COR-L47 (cell line): ENCODE data around the gene ELK4.

Experiments
- DNase-seq: peaks from one replicate; lab custom pipeline; 2025; lab: John Stamatoyannopoulos, UW

Gene ELK4

DNA sequence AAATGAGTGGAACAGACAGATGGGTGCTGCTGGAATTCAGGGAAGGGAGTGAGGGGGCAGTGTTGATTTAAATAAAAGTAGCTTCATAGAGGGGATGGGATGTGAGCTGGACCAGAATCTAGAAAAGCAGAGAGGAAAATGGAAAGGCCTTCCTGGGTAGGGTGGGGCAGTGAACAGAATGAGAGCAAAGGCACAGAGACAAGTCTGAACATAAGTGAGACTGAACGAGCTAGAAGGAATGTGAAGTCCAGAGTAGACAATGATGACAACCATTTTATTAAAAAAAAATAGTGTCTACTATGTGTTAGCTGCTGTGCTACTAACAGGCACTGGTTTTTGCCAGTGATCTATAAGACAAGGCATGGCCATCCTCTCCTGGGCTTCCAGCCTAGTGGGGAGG lies 36.0 kb downstream of the ELK4 start:
- no peak for DNase-seq

DNA sequence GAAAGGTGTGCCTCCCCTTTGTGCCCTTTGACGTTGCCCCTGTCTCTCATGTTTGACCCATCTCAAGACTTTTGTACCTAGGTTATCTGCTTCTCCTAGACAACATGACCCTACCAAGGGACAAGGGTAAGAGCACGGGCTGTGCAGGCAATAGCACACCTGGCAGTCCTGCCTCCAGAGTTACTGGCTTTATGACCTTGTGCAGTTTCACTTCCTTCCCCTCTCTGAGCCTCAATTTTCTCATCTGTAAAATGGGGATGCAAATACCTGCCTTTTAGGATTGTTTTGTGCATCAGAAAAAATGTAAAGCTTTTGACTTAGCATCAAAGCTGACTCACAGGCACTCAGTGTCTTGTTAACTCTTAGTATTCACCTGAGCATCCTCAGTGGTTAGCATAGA lies 36.4 kb downstream of the ELK4 start:
- DNase-seq, result no peak

DNA sequence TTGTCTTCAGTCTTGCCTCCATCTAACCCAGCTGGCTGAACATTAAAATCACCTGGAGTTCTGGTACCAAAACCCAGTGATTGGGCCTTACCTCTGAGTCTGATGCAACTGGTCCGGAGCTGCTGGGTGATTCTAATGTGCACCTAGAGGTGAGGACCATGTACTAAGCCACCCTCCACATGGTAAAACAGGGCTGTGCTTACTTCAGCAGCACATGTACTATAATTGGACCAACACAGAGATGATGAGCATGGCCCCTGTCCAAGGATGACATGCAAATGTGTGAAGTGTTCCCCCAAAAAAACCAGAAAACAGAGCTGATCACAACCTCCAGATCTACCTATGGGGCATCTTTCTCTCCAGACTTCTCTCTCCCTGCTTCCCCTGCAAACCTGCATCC lies 37.0 kb downstream of the ELK4 start:
- no peak for DNase-seq

DNA sequence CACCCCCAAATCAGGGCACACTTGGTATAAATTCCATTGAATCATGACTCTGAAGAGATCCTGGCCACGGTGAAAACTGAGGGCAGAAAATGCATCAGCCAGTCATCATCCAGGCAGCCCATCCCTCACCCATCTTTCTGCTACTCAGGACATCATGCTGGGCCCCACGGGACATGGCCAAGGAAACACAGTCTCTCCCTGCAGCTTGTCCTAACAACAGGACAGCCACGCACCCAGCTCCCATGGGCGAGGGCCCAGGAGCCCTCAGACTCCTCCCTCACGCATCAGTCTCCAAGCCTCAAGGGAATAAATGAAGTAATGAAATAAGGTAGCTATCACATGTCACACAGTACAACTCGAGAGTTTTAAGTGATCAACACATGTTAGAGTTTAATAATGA lies 37.8 kb downstream of the ELK4 start:
- DNase-seq, result no peak

DNA sequence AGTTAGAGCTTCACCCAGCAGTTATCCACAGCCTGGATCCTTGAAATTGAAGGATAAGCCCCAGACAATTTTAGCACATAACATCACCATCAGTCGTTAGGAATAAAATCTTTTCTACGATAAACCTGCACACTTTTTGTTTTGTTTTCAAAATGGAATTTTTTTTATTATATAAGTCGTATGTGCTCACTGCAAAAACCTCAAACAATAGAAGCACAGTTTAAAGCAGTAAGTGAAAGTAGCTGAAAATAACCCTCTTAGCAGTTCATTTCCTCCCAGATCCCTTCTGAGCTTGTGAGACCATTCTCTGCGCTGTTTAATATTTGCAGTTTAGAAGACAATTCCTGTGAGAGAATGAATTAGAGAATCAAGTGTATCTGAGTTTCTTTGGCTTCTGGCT lies 38.3 kb downstream of the ELK4 start:
- no peak for DNase-seq

DNA sequence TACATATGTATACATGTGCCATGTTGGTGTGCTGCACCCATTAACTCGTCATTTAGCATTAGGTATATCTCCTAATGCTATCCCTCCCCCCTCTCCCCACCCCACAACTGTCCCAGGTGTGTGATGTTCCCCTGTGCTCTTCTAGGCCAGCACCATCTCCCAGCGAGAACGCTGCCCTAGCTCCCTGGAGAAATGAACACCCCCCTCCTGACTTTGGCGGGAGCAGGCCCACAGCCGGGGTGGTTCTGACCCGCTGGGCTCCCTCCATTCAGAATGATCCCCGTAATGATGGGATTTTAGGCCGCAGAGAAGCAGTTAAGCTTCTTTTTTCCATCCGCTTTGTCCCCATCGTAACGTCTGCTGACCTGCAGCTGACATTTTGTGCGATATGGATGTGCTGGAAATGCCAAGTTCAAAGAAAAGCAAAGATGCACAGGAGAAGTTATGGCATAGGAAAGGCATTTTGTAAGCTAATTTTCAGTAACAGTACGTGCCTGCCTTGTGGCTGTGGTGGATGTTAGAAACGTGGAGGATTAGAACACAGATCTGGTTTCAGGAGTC lies 39.3 kb downstream of the ELK4 start:
- no peak for DNase-seq

DNA sequence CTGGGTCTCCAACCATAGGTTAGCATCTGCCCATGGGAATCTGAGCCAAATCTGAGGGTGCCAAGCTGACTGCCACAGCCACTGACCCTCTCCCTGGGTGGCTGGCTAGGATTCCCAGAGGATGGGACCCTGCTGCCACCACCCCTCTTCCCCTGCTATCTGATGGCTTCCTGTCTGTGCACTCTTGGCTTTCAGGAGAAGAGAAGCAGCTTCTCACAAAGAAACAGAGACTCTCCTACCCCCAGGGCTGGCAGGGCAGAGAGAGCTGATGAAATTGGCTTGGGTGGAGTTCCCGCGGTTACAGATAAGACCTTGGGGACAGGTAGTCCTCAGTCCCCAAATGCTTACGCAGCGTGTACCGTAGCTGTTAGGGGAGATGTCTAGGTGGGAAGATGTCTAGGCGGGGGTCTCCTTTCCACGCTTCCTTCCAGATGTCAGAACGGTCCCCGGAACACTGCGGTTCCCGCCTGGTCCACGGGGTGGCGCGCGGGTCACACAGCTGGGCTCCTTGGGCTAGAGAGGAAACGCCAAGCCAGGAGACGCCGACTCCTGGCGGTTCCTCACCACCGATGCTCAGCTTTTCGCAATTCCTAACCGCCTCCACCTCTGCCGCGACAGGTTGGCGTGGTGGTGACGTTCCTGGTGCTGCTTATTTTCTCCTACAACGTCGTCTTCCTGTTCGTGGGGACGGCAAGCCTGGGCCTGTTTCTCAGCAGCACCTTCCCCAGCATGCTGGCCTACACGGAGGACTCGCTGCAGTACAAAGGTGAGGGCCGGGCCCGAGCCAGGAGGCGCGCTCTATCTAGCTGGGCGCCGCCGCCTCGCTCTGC lies 40.1 kb downstream of the ELK4 start:
- peak; percentile 85 for DNase-seq

DNA sequence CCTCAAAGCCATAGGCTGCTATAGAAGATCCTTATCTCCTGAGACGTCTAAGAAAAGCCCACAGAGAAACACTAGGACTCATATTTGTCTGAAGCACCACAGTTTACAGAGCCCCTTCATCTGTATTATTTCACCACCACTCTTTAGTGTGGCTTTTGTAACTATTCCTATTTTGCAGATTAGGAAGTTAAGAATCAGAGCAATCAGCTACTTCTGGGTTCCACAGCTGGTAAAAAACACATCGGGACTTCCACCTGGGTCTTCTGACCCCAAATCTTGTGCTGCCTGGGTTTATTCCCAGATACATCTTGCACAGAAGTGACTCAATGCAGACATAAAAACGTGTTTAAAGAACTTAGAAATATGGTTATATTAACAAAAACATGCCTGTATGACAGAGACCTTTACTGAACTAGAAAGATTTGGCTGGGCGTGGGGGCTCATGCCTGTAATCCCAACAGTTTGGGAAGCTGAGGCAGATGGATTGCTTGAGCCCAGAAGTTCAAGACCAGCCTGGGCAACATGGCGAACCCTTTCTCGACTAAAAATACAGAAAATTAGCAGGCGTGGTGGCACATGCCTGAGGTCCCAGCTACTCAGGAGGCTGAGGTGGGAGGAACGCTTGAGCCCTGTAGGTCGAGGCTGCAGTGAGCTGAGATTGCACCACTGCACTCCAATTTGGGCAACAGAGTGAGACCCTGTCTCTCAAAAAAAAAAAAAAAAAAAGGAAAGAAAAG lies 40.9 kb downstream of the ELK4 start:
- no peak for DNase-seq

DNA sequence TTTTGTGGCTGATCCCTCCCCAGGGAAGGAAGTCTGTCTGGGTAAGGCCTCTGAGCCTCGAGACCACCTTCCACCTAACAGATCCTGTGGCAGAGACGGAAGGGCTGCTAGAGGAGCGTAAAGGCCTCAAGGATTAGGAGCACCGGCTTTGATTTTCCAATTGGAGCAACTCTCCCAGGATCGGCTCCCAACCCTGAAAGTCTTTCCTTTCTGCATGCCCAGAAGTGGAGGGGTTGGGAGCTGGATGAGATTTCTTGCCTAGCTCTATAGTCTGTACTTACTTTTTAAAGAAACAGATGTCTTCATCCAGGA lies 41.4 kb downstream of the ELK4 start:
- no peak for DNase-seq

DNA sequence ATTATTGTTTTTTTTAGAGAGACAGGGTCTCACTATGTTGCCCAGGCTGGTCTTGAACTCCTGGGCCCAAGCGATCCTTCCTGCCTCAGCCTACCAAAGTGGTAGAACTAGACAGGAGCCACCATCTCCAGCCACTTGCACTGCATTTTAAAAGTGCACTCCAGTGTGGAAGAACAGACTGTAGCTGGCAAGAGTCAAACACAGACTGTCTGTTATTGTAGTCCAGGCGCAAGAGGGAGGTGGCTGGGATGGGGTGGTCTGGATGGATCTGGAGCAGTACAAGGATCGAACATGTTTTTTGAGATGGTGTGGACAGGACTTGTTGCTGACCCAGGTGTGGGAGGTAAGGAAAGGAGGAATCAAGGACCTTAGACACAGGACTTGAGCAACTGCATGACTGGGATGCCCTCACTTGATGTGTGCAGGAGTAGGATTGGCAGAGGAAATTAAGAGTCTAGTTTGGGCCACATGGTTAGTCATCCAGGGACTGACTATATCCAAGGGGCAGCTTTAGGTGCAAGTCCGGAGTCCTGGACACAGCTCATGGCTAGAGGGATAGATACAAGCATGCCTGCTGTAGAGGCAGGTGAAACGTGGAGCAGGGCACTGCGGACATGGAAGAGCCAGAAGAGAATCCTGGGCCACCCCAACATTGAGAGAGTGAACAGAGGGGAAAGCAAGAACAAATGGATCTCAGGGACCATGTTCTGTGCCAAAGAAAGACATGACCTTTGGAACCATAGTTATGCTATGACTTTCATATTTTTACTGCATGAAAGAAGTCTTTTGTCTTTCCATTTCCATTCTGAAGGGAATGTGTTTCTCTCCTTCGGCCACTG lies 42.0 kb downstream of the ELK4 start:
- DNase-seq, result no peak

DNA sequence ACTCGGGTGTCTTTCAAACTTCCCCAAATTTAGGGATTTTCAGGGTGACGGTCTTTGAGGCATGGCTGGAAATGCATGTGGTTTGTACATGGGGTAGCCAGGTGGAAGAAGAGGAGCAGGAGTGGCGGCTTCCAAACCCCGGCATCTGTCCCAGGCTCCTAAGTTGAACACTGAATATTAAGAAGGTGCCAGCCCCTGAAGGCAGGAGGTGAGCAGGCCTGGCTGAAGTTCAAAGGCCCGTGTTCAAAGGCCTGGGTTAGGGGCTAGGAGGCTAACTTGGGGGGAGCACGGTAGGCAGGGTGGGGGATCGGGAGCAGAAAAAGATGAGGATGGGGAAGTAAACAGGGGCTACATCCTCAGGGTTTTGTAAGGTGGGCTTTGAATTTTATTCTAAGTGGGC lies 42.8 kb downstream of the ELK4 start:
- no peak for DNase-seq

DNA sequence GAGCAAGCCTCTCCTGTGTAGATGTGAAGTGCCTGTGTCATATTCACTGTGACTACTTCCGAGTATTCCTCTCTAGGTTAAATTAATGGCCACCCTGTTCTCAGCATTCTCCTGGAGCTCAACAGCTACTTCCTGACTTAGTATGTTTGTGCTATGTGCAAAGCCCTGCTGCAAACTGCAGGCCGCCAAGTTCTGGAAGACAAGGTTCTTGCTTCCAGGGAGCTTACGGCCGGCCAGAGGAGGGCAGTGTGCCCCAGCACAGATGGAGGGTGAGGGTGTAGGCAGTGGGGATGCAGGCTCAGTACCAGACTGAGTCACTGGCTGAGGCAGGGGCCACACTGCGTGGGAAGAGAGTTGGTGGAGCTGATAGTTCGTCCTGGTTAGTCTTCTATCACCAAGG lies 43.2 kb downstream of the ELK4 start:
- DNase-seq, result no peak

DNA sequence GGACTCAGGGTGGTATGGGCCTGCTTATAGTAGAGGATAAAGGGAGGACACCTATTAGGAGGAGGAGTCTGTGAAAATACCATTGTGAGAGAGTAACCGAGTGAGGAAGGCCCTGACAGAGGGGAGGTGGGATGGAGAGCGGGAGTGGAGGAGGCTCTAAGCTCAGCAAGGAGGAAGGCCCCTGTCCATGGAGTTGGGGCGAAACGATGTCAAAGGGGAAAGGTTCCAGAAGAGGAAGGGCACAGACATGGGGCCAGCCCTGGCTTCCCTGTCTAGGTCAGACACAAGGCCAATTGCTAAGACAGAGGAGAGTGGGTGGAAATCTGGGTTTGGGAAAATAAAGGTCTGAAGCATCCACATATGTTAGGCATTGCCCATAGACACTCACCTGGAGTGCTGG lies 44.2 kb downstream of the ELK4 start:
- no peak for DNase-seq

DNA sequence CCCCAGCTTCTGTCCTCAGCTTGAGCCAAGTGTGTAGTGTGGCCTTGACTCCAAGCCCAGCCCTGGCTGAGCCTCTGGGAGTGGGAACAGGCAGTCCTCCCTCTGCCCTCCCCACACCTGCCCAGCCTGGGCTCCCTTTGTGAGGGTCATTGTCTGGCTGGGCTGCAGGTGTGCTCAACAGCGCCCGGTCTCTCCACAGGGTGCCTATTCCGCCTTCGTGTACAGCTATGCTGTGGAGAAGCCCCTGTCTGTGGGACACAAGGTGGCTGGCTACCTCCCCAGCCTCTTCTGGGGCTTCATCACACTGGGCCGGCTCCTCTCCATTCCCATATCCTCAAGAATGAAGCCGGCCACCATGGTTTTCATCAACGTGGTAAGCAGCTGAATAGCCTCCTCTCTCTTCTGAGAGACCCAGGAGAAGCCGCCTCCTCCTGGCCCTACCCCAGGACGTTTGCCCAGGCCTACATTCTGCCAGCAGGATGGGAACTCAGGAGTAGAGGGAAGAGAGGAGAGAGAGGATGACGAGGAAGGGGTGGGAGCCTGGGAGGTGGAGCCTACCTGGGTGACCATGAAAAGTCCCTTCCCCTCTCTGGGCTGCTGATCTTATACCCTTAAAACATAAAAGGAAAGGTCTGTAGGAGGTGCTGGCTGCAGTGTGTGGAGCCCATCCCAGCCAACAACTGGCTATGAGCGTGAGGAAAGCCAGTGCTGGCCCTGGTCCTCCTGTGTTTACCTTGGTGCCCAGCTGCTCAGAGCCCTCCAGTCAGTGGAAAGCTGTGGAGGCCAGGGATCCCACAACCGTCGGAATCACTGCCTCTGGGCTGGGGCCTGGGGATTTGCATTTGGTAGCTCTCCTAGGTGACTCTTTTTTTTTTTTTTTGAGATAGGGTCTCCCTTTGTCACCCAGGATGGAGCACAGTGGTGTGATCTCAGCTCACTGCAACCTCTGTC lies 45.7 kb downstream of the ELK4 start:
- no peak for DNase-seq

DNA sequence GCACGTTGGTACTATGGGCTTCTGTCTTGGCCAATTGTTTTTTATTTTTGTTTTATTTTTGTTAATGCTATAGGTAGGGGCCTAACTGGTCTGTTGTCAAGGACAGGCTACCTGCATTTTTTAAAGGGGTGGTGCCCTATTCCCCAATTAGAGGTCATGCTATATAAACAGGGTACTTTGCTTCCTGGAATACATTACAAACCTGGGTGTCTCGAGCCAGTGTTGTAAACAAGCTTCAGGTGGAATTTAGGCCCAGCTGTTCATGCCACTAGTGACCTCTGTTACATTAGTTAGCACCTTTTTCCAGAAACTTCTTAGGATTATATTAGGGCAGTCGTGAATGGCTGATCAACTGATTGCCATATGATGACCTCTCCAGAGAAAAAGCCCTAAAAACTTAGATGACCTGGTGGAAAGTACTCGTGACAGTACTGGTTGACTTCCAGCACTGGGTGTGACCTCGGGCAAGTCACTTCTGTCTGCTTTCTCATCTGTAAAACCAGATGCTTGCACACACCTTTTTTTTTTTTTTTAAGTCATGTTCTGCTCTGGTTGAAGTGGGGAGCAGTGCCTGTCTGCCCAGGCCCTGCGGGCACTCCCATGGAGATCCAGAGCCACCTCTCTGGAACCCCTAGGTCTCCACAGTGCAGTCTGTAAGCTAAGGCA lies 46.5 kb downstream of the ELK4 start:
- DNase-seq, result no peak

DNA sequence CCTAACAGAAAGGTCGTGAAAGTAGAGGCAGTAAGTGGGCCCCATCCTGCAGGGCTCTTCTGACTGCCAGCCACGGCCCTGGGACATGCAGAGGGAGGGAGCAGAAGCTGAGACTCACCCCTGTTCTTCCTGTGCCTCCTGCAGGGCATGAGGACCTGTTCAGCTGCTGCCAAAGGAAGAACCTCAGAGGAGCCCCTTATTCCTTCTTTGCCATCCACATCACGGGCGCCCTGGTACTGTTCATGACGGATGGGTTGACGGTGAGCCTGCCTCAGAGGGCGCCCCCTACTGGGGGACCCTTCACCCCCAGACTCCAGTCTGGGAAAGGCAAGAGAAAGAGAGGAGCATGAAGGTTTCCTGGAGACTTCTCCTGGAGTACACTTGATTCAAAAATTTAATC lies 47.1 kb downstream of the ELK4 start:
- no peak for DNase-seq

DNA sequence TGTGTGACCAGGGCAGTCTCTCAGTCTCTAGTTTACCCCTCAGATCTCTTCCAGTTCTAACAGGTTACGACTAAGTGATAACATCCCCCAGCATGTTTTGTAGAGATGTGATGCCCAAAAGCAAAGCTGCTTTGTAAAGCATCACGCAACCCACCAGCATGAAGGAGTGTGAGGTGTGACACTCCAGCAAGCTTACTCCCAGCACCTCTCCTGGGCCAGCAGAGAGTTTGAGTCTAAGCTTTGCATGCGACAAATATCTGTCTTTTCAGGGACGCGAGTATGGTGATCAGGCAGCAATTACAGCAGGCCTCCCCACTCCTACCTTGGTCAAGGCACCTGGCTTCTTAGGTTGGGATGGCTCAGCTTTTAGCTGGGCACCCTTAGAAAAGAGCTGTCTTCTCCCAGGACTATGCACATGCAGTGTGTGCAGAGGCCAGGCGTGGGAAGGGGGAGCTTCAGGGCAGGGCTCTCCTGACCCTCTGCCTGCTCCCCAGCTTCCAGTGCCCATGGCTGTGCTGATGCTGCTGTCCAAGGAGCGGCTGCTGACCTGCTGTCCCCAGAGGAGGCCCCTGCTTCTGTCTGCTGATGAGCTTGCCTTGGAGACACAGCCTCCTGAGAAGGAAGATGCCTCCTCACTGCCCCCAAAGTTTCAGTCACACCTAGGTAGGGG lies 48.2 kb downstream of the ELK4 start:
- no peak for DNase-seq

DNA sequence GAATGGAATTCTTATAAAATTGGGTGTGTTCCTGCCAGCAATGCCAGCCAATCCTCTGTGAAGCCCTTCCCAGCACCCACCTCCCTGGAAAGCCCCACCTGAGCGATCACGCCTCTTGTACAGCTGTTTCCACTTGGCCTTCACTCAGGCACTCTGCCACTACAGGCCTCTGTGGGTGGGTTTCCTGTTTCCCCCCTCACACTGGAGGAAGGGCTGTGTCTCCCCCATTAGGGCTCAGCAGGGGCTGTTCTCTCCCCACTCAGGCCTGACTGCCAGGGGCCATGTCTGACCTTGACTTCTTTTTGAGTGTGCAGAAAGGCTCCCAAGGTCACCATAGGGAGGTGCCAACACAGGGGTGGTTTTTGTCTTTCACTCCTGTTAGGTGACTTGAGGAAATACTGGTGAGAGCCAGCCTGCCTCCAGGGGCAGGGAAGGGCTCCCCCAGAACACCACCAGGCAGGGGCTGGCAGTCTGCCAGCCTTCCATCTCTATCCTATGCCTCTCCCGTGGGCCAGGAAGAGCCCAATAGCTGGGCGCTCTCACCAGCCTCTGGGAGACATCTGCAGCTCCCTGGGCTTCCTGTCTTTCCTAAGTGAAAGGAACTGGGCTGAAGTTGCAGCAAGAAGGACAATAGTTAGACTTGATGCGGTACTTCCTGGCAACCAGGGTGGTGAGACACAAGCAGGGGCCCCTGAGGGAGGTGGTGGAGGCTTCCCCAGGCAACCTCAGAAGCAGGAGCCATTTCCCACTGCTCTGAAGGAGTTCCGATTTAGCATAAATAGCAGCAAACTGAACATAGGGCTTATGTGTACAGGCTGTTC lies 49.1 kb downstream of the ELK4 start:
- peak; percentile 44 for DNase-seq

DNA sequence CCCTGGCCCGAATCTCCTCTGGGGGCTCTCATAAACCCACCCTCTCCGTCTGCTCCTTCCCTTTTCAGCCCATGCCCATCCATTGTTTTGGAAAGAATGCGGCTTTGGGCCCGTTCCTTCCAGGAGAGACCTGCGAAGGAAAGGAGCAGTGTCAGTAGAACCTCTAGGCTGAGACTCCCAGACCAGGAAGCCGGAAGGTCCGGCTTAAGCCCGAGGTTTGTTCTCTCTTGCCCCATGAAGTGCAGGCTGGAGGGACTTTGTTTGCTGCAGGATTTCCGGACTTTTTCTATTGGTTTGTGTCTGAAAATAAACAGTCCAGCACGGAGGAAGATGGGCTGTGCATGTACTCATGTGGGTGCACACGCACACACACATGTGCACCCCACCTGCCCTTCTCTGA lies 49.8 kb downstream of the ELK4 start:
- DNase-seq, result no peak
